GOT3 (cell line): Measurements from ENCODE around the gene PPA2.
"Not testable (repeated sequence)": the region's sequence is repeated elsewhere in the genome, so short reads cannot be mapped to it uniquely, and the experiment has no call there.

Experiments
- DNase-seq: peaks from one replicate; lab custom pipeline; 2025; ENCODE audit warnings: mixed read lengths; lab: John Stamatoyannopoulos, UW

PPA2 gene

GRCh38 chr4:105458541-105458940 lies 15.3 kb downstream of the PPA2 start:
- not testable (repeated sequence) for DNase-seq

DNA sequence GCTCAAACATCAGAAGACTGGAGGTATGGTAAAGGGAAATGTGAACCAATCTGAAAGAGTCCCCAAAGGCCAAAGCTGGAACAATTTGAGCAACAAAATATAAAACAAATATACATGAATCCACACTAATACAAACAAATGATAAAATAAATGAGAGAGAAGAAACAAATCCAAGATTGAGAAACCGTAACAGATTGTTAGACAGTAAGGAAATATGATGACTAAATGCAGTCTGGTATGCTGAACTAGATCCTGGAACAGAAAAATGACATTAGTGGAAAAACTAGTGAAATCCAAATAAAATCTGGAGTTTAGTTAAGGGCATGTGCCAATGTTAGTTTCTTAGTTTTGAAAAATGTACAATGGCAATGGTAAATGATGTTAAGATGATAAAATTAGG lies 15.9 kb downstream of the PPA2 start:
- no peak for DNase-seq

DNA sequence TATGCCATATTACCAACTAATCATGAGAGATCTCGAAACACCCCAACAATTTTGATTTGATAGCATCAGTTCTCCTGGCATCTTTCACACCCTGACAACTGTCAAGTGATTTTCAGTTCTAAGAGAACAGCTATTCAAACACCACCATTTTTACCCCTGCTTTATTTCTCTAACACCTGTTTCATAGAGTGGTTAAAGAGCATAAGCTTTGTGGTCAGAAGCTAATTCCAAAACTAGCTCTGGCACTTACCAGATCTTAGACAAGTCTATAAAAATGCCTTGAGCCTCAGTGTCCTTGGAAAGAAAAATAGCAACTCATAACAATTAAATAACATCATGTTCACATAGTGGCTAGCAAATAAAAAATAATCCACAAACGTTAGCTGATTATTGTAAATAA lies 17.9 kb downstream of the PPA2 start:
- DNase-seq: no peak

GRCh38 chr4:105455182-105455581 lies 18.7 kb downstream of the PPA2 start:
- DNase-seq: no peak

DNA sequence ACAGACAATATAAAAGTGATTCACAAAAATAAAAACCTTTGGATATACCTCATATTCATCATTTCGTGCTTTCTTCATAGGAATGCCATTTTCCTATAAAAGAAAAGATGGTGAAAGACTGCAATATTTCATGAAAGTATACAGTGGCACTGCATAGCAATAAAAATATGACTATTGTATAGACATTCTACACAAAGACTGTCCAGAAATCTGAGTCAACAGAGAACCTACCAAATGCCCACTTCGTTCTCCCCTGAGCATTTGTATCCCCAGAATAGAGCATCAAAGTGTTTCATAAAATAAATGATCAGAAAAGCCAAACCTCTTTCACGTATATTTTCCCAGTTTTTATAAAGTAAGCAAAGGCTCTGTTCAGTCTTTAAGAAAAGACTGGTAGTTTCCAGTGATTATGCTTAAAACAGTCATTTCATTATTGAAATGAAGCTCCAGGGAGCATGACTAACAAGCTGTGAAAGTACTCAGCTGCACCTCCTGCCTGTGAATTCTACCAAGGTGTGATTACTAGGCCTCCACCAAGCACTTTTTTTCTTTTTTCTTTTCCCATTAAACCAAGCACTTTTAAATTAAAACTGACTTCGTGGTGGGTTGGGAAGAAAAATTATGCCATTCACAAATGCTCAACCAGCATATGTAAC lies 20.2 kb downstream of the PPA2 start:
- DNase-seq: no peak

DNA sequence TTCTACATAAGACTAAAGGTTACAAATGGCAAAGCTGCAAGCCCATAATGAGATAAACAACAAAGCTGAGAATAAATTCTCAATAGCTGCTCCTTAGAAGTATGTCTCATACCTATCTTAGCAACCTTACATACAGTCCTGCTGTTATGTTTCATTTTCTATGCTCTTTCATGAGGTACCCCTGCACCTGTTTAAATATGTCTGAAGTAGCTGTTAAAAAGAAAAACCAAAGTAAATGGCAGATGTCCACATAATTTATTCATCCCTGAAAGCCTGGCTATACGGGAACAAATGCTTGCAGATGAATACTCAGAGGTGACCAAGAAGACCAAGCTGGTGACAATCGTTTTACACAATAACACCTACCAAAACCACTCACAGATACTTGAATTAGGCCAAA lies 22.5 kb downstream of the PPA2 start:
- no peak for DNase-seq

DNA sequence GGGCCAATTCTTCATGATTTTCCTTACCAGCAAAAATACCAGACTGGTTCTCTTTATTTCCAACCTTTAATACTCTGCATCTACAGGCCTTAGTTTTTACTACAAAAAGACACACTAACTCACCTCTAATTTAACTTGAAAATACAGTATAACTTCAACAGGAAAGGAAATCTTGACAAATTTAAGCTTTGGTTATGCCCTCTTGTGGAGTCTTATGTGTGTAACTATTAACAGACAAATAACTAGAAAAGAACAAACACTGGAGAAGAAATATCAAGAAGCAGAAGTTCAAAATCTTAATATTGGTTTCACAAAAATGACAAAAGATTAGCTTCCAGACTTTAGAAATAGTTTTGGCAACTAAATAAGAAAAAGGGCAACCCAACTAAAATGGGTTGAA lies 33.0 kb downstream of the PPA2 start:
- no peak for DNase-seq

DNA sequence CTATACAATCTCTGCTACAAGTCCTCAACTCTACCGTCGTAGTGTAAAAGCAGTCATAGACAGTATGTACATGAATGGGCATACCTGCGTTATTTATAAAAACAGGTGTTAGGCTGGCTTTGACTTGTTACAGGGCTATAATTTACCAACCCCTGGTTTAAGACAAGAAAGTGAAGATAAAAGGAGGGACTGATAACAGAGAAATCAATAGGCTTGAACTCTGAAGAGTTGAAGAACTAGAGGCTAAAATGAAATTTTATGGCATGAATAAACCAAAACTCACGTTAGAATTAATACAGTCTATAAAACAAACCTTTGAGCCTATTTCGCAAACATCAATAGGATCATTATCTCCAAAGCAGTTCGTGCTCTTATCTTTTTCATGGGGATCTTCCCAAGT lies 36.2 kb downstream of the PPA2 start:
- no peak for DNase-seq

DNA sequence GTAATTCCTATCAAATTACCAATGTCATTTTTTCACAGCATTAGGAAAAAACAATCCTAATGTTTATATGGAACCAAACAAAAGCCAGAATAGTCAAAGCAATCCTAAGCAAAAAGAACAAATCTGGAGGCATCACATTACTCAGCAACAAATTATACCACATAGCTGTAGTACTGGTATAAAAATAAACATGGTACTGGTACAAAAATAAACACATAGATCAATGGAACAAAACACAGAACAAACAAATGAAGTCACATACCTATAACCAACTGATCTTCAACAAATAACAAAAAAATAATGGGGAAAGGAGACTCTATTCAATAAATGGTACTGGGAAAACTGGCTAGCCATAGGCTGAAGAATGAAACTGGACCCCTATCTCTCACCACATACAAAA lies 37.4 kb downstream of the PPA2 start:
- DNase-seq: no peak

DNA sequence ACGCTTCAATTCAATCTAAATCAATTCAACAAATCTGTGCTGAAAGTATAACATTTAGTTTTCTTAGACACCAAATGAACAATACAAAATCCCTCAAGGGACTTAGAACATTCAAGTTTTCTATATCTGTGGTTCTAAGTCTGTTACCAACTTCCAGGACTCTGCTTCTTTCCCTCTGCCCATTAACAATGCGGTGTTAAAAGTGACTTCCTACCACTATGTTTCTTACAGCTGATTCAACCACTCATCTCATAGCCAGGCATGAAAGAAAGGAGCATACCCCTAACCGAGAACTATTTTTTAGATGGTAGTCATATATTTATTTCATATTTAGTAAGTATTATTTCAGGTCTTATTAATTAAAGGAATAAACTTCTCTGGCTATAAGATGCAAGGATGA lies 38.9 kb downstream of the PPA2 start:
- DNase-seq: no peak

GRCh38 chr4:105433421-105433820 lies 40.4 kb downstream of the PPA2 start:
- DNase-seq: no peak

- no peak for DNase-seq
These were observed 41.4 kb downstream of the PPA2 start for GRCh38 chr4:105432438-105432837.

GRCh38 chr4:105430811-105431210 lies 43.1 kb downstream of the PPA2 start:
- DNase-seq: no peak

DNA sequence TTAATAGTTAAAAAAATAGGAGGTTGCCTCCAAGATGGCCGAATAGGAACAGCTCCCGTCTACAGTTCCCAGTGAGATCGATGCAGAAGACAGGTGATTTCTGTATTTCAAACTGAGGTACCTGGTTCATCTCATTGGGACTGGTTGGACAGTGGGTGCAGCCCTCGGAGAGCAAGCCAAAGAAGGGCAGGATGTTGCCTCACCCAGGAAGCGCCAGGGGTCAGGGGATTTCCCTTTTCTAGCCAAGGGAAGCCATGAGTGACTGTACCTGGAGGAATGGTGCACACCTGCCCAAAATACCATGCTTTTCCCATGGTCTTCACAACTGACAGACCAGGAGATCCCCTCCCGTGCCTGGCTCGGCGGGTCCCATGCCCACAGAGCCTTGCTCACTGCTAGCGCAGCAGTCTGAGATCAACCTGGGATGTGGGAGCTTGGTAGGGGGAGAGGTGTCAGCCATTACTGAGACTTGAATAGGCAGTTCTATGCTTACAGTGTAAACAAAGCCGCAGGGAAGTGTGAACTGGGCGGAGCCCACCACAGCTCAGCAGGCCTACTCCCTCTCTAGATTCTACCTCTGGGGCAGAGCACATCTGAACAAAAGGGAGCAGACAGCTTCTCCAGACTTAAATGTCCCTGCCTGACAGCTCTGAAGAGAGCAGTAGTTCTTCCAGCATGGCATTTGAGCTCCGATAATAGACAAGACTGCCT lies 47.5 kb downstream of the PPA2 start:
- DNase-seq: no peak

DNA sequence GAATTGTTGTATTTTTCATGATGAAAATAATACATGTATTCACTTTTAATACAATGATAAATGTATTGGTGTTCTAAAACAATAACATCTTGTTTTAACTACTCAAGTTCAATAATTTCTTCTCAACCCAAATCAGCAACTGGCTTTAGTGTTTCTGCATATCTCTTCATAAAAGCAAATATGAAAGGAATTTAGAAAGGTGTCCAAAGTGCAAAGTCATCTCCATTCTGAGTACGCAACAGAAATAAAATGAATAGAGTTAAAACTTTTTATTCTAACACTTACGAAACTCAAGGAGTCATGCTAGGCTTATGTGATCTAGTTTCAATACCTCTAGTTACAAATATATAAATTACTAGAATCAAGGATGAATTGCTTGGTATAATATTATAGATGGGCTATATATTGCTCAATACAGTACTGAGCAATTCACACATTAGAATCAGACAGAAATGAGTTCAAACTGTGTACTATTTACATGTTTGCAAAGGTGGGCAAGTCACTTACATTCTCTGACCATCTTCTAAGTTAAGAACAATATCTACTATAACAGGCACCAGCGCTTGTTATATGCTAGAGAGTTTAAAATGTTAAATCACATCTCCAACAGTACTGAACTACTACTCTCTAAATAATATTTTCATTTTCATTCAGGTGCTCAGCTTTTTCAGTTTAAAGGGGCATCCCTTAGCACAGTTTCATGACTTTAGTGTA lies 51.5 kb downstream of the PPA2 start:
- no peak for DNase-seq

GRCh38 chr4:105417624-105418023 lies 56.2 kb downstream of the PPA2 start:
- no peak for DNase-seq

DNA sequence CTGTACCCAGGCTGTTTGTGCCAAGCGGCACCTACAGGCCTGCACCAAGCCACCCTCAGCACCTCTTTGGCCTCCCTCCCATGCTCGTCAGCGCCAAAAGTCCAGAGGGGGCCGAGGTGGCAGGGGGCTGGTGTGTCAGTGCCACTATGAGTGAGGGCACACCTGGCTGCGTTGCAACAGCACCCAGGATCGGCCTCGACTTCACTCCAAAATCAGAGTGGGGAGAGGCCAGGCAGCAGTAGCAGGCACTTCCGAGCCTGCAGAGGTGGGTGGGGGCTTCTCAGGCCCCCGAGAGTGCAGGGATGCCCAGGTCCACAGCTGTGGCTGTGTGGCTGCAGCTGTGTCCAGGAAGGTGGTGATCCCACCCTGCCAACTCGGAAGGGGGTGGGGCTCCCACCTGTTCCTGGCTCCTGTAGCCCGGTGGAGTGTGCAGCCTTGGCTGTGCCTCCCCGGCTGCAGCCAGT lies 58.5 kb downstream of the PPA2 start:
- no peak for DNase-seq

GRCh38 chr4:105414316-105414715 lies 59.5 kb downstream of the PPA2 start:
- DNase-seq: no peak

DNA sequence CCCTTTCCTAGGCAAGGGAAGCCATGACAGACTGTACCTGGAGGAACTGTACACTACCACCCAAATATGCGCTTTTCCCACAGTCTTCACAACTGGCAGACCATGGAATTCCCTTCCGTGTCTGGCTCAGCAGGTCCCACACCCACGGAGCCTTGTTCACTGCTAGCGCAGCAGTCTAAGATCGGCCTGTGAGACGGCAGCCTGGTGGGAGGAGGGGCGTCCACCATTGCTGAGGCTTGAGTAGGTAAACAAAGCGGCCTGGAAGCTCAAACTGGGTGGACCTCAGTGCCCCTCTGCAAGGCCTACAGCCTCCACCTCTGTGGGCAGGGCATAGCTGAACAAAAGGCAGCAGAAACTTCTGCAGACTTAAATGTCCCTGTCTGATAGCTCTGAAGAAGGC lies 64.7 kb downstream of the PPA2 start:
- not testable (repeated sequence) for DNase-seq

DNA sequence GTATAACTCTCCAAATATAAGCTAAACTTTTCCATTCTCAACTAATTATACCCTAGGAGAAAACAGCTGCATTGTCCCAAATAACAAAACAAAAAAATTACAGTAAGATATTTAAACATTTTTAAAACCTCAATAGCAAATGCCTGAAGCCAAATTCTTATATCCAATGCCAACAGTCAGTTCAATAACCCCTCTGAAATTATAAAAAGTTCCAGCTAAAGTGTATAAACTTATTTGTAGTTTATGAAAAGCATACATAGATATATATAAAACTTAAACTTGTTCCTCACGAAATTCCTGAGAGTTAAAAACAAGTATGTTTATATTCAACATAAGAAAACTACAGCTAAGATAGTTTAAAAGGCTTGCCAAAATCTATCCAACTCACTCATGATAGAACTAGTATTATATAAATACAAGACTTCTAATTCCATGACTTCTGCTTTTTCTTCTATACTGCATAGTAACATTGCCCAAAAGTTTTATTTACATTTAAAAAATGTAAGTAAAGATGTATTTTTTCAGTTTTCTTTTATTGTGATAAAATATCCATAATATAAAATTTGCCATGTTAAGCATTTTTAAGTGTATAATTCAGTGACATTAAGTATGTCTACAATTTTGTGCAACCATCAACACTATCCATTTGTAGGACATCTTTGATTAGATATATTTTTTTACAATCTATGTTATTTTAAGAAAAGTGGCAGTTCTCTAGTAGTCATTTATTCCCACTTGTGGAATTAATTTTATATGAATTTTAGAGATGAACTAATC lies 72.8 kb downstream of the PPA2 start:
- no peak for DNase-seq

DNA sequence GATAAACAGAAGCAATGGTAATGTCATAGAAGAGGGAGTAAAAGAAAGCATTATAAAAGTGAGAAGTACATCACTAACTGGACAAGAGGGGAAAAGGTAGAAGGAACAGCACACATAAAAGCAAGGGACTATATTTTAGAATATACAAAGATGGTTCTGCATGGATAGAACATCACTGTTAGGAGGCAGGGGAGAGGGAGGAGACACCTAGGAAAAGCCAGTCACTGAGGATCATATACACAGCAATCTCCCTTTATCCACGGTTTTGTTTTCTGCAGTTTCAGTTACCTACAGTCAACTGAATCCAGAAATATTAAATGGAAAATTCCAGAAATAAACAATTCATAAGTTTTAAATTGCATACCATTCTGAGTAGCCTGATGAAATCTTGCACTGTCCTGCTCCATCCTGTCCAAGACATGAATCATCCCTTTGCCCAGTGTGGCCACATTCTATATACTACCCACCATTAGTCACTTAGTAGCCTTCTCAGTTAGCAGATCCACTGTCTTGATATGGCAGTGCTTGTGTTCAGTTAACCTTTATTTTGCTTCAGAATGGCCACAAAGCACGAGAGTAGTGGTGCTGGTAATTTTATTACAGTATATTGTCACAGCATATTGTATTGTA lies 74.2 kb downstream of the PPA2 start:
- DNase-seq: no peak

DNA sequence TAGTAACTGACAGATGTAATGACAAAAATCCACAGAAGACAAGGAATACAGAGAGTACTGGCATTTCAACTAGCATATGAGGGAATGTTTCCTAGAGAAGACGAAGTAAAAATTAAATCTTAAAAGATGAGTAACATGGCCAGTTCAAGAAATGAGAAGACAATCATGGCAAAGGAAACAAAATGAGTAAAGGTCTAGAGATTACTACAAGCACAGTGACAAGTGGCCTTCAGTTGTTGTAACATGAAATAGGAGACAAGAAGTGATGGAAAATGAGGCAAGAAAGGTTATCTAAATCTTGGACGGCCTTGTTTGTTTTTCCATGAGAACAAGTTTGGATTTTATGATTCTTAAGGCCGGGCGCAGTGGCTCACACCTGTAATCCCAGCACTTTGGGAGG lies 81.0 kb downstream of the PPA2 start:
- no peak for DNase-seq
